CD8-positive, alpha-beta memory T cell (primary cell): Measurements from ENCODE around the gene SLC10A7. TPM values are rescaled to one million over a fixed set of nuclear protein-coding genes. Genes with fewer than 3 reads are reported as not detected.

Experiments used
- CTCF ChIA-PET: fragments of 350-600 bp; sonication (Branson Sonifier 250); formaldehyde crosslinking; loops from one replicate; lab custom pipeline; 2021; ENCODE audit warnings: antibody characterized with exemption; lab: Charles Lee
- POLR2A ChIA-PET: fragments of 350-600 bp; sonication (Branson Sonifier 250); formaldehyde crosslinking; loops from one replicate; lab custom pipeline; 2021; ENCODE audit warnings: antibody characterized with exemption; lab: Charles Lee
- DNase-seq, 5 donors: peaks; one replicate each; pipeline versions ENCODE4 v3.0.0 to v3.0.0-alpha.2; 2020 to 2022; ENCODE audit warnings: mixed read lengths in 1 of 5
- H3K27ac ChIP-seq: one replicate; pipeline ENCODE4 v1.7.0; 2013; ENCODE audit warnings: low read depth, mild to moderate bottlenecking, low read length, moderate library complexity
- H3K27me3 ChIP-seq: 2 replicates; pipeline ENCODE4 v1.7.0; 2013; ENCODE audit warnings: low read length, mild to moderate bottlenecking; ENCODE audit not compliant: insufficient read depth, poor library complexity, severe bottlenecking
- H3K36me3 ChIP-seq: 2 replicates; pipeline ENCODE4 v1.7.0; 2013; ENCODE audit warnings: mild to moderate bottlenecking, low read length, moderate library complexity; ENCODE audit not compliant: insufficient read depth
- H3K4me1 ChIP-seq: 2 replicates; pipeline ENCODE4 v1.7.0; 2013; ENCODE audit warnings: mild to moderate bottlenecking, low read length, moderate library complexity; ENCODE audit not compliant: insufficient read depth
- H3K4me3 ChIP-seq: 2 replicates; pipeline ENCODE4 v1.7.0; 2013; ENCODE audit warnings: mild to moderate bottlenecking, low read length
- H3K9me3 ChIP-seq: 2 replicates; pipeline ENCODE4 v1.7.0; 2013; ENCODE audit warnings: mild to moderate bottlenecking, low read length
- H3K27ac Mint-ChIP-seq, 8 donors: one replicate each; pipeline ENCODE4 v1.8.0; 2020 to 2021; ENCODE audit warnings: mixed read lengths in 8 of 8, mild to moderate bottlenecking in 6 of 8, inconsistent platforms in 3 of 8, moderate library complexity in 3 of 8
- H3K27me3 Mint-ChIP-seq, 2 donors: one replicate each; pipeline ENCODE4 v1.8.0; 2020 to 2021; ENCODE audit warnings: mixed read lengths in 2 of 2, mild to moderate bottlenecking in 1 of 2, moderate library complexity in 1 of 2
- H3K36me3 Mint-ChIP-seq, 3 donors: one replicate each; pipeline ENCODE4 v1.8.0; 2020 to 2021; ENCODE audit warnings: mixed read lengths in 3 of 3, inconsistent platforms in 1 of 3, mild to moderate bottlenecking in 1 of 3
- H3K4me1 Mint-ChIP-seq, 3 donors: one replicate each; pipeline ENCODE4 v1.8.0; 2020 to 2021; ENCODE audit warnings: mixed read lengths in 3 of 3, inconsistent platforms in 1 of 3, mild to moderate bottlenecking in 1 of 3
- H3K4me3 Mint-ChIP-seq, 7 donors: one replicate each; pipeline ENCODE4 v1.8.0; 2020 to 2021; ENCODE audit warnings: mixed read lengths in 7 of 7, mild to moderate bottlenecking in 6 of 7, moderate library complexity in 4 of 7, inconsistent platforms in 2 of 7
- H3K9me3 Mint-ChIP-seq, 5 donors: one replicate each; pipeline ENCODE4 v1.8.0; 2020 to 2022; ENCODE audit warnings: mixed read lengths in 5 of 5, mild to moderate bottlenecking in 3 of 5, moderate library complexity in 2 of 5, inconsistent platforms in 1 of 5
- polyA plus RNA-seq: library from polyadenylated mRNA; unstranded; fragments of 300-500 nt; fragmentation: Illumina TruSeq; gene quantifications from one replicate; pipeline ENCODE4 v1.2.3, GENCODE V29; 2021
- total RNA-seq, 2 experiments: library from RNA; stranded (reverse); gene quantifications; one replicate each; pipeline ENCODE4 v1.2.3, GENCODE V29; 2021

The SLC10A7 gene
- total and polyA plus RNA-seq, 3 experiments from 2014 or later: 9.0 to 15.7 (median 13.0) TPM

GRCh38 chr4:146334862-146335449, 186.8 kb downstream of the SLC10A7 start:
- Histone ChIP-seq H3K36me3 (no peaks in the 10 kb centered on the region), H3K27me3 (no peaks in the 10 kb centered on the region), H3K27ac (no peak overlapping the region), H3K4me1 (peaks cover 7% of the 10 kb centered on the region), H3K4me3 (no peak overlapping the region), H3K9me3 (no peaks in the 10 kb centered on the region)
- Mint-ChIP-seq H3K27me3 (no peaks in the 10 kb centered on the region), H3K27ac (no peak overlapping the region), H3K4me3 (no peak overlapping the region), H3K4me1 (peaks cover 0 to 5% (median 0%) of the 10 kb centered on the region in 3 donors), H3K9me3 (no peaks in the 10 kb centered on the region), H3K36me3 (no peaks in the 10 kb centered on the region)
- ChIA-PET POLR2A (no interaction called here), CTCF (no interaction called here)
- no peak for DNase-seq

- H3K4me3 Mint-ChIP-seq: no peak overlapping the region
- H3K4me1 ChIP-seq: peaks cover 7% of the 10 kb centered on the region
- CTCF ChIA-PET: no interaction called here
- no peaks in the 10 kb centered on the region for H3K27me3 ChIP-seq
- H3K27me3 Mint-ChIP-seq: no peaks in the 10 kb centered on the region
- H3K36me3 ChIP-seq: no peaks in the 10 kb centered on the region
- H3K9me3 Mint-ChIP-seq: no peaks in the 10 kb centered on the region
- H3K27ac Mint-ChIP-seq: no peak overlapping the region
- no peak overlapping the region for H3K4me3 ChIP-seq
- H3K9me3 ChIP-seq: no peaks in the 10 kb centered on the region
- peaks cover 0 to 5% (median 0%) of the 10 kb centered on the region in 3 donors for H3K4me1 Mint-ChIP-seq
- H3K36me3 Mint-ChIP-seq: no peaks in the 10 kb centered on the region
- H3K27ac ChIP-seq: no peak overlapping the region
- no peak for DNase-seq
- POLR2A ChIA-PET: no interaction called here
Measured at GRCh38 chr4:146333895-146334262, 187.9 kb downstream of the SLC10A7 start.

- Histone ChIP-seq H3K27ac (no peak overlapping the region), H3K4me1 (peaks cover 7% of the 10 kb centered on the region), H3K27me3 (no peaks in the 10 kb centered on the region), H3K4me3 (no peak overlapping the region), H3K36me3 (no peaks in the 10 kb centered on the region), H3K9me3 (no peaks in the 10 kb centered on the region)
- POLR2A ChIA-PET: no interaction called here
- peaks cover 0 to 5% (median 2%) of the 10 kb centered on the region in 3 donors for H3K4me1 Mint-ChIP-seq
- H3K4me3 Mint-ChIP-seq: no peak overlapping the region
- CTCF ChIA-PET: no interaction called here
- no peaks in the 10 kb centered on the region for H3K27me3 Mint-ChIP-seq
- H3K36me3 Mint-ChIP-seq: no peaks in the 10 kb centered on the region
- DNase-seq: no peak
- H3K9me3 Mint-ChIP-seq: no peaks in the 10 kb centered on the region
- H3K27ac Mint-ChIP-seq: no peak overlapping the region
Measured at GRCh38 chr4:146333187-146333894, 188.4 kb downstream of the SLC10A7 start.

GRCh38 chr4:146330392-146330791, 191.3 kb downstream of the SLC10A7 start:
- H3K4me3 ChIP-seq: no peak overlapping the region
- no peaks in the 10 kb centered on the region for H3K27me3 ChIP-seq
- Mint-ChIP-seq H3K27me3 (no peaks in the 10 kb centered on the region), H3K4me1 (peaks cover 0 to 2% (median under 1%) of the 10 kb centered on the region in 3 donors), H3K9me3 (no peaks in the 10 kb centered on the region), H3K27ac (no peak overlapping the region), H3K36me3 (peaks cover under 1 to 2% (median 2%) of the 10 kb centered on the region in 3 donors), H3K4me3 (no peak overlapping the region)
- ChIA-PET POLR2A (no interaction called here), CTCF (no interaction called here)
- DNase-seq: no peak
- H3K4me1 ChIP-seq: peaks cover 7% of the 10 kb centered on the region
- H3K9me3 ChIP-seq: no peaks in the 10 kb centered on the region
- H3K27ac ChIP-seq: no peak overlapping the region
- H3K36me3 ChIP-seq: no peaks in the 10 kb centered on the region

GRCh38 chr4:146329050-146329716, 192.6 kb downstream of the SLC10A7 start:
- ChIA-PET POLR2A (no interaction called here), CTCF (no interaction called here)
- peaks cover 0 to 2% (median 0%) of the 10 kb centered on the region in 3 donors for H3K4me1 Mint-ChIP-seq
- H3K4me3 Mint-ChIP-seq: no peak overlapping the region
- no peak overlapping the region for H3K27ac ChIP-seq
- H3K9me3 ChIP-seq: no peaks in the 10 kb centered on the region
- no peaks in the 10 kb centered on the region for H3K27me3 Mint-ChIP-seq
- no peak overlapping the region for H3K4me3 ChIP-seq
- no peaks in the 10 kb centered on the region for H3K27me3 ChIP-seq
- H3K36me3 ChIP-seq: no peaks in the 10 kb centered on the region
- no peak overlapping the region for H3K27ac Mint-ChIP-seq
- peaks cover 10 to 14% (median 11%) of the 10 kb centered on the region in 3 donors for H3K36me3 Mint-ChIP-seq
- H3K9me3 Mint-ChIP-seq: peaks cover 0 to 4% (median 0%) of the 10 kb centered on the region in 5 donors
- DNase-seq: no peak
- peaks cover 6% of the 10 kb centered on the region for H3K4me1 ChIP-seq

- DNase-seq: no peak
- peak overlapping the region in 2 of 8 donors; percentile 56 to 70 for H3K27ac Mint-ChIP-seq
- CTCF ChIA-PET: no interaction called here
- H3K27me3 ChIP-seq: no peaks in the 10 kb centered on the region
- H3K4me3 ChIP-seq: no peak overlapping the region
- H3K4me1 Mint-ChIP-seq: peaks cover 0 to 2% (median 0%) of the 10 kb centered on the region in 3 donors
- no peaks in the 10 kb centered on the region for H3K36me3 ChIP-seq
- no peaks in the 10 kb centered on the region for H3K4me1 ChIP-seq
- no peak overlapping the region for H3K4me3 Mint-ChIP-seq
- H3K9me3 Mint-ChIP-seq: peaks cover 0 to 5% (median 0%) of the 10 kb centered on the region in 5 donors
- POLR2A ChIA-PET: no interaction called here
- no peak overlapping the region for H3K27ac ChIP-seq
- H3K9me3 ChIP-seq: no peaks in the 10 kb centered on the region
- no peaks in the 10 kb centered on the region for H3K27me3 Mint-ChIP-seq
- peaks cover 16 to 22% (median 20%) of the 10 kb centered on the region in 3 donors for H3K36me3 Mint-ChIP-seq
Measured at GRCh38 chr4:146327859-146328650, 193.7 kb downstream of the SLC10A7 start.

GRCh38 chr4:146318894-146319293, 202.8 kb downstream of the SLC10A7 start:
- H3K4me1 Mint-ChIP-seq: peaks cover 4 to 8% (median 5%) of the 10 kb centered on the region in 3 donors
- CTCF ChIA-PET: no interaction called here
- no peaks in the 10 kb centered on the region for H3K9me3 Mint-ChIP-seq
- Histone ChIP-seq H3K27me3 (no peaks in the 10 kb centered on the region), H3K4me1 (no peaks in the 10 kb centered on the region), H3K36me3 (no peaks in the 10 kb centered on the region), H3K27ac (no peak overlapping the region), H3K4me3 (no peak overlapping the region), H3K9me3 (no peaks in the 10 kb centered on the region)
- H3K27ac Mint-ChIP-seq: no peak overlapping the region
- H3K36me3 Mint-ChIP-seq: peaks cover 5 to 13% (median 12%) of the 10 kb centered on the region in 3 donors
- no peaks in the 10 kb centered on the region for H3K27me3 Mint-ChIP-seq
- POLR2A ChIA-PET: no interaction called here
- H3K4me3 Mint-ChIP-seq: no peak overlapping the region
- no peak for DNase-seq
